CD4-positive, alpha-beta T cell treated with Interferon gamma for 1 hour (primary cell): Measurements from ENCODE around the gene MRGPRX1.
"Not testable (repeated sequence)": the region's sequence is repeated elsewhere in the genome, so short reads cannot be mapped to it uniquely, and the experiment has no call there.

Source experiments
- DNase-seq: peaks from one replicate; pipeline ENCODE4 v3.0.0-alpha.2; 2020

Gene MRGPRX1

DNA sequence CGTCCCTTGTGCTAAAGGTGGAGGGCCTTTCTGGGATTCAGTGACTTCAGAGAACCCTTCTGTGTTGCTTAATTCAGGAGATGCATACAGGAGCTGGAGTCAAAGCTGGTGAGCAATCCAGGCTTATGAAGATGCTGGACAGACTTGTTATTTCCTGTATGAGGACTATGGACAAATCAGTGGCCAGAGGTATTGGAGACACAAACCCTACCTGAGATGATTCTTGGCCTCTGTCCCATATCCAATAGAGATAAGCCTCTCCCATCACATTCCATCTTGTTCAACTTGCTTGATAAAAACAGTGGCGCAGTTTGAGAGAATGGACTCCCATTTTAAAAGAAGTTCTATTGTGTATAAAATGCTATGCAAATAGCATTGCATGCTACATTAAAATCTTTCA, at the start of gene MRGPRX1:
Gene MRGPRX1, minus strand, starts transcription at position 101 of the 400 bp plus-strand sequence. CDS start 4,630 bp downstream, outside the sequence.
- no peak for DNase-seq

DNA sequence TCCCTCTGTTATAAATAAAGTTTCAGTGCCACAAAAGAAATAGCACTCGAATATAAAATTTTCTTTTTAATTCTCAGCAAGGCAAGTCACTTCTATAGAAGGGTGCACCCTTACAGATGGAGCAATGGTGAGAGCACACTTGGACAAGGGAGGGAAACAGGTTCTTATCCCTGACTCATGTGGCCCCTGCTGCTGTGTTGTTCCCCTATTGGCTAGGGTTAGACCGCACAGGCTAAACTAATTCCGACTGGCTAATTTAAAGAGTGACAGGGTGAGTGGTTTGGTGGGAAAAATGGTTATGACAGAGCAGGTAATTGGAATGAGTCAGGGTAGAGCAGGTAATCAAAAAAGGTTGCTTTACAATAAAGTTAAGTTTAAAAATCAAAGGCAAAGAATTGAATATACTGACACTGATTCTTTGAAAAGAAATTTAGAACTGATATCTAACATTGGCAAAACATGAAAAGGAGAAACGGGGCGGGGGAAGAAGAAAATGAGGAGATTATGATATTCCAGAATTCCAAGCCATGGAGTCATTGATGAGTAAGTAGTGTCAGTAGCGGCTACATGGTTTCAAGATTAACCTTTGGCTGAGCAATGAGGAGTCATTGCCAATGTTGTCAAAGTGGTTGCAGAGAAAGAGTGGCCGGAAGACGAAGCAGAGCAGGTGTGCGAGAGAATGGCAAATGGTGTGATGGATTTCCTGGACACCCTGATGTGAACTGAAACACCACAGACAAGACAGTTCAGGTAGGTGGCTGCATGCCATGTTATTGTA, 48.4 kb upstream of the MRGPRX1 start:
- DNase-seq: no peak

DNA sequence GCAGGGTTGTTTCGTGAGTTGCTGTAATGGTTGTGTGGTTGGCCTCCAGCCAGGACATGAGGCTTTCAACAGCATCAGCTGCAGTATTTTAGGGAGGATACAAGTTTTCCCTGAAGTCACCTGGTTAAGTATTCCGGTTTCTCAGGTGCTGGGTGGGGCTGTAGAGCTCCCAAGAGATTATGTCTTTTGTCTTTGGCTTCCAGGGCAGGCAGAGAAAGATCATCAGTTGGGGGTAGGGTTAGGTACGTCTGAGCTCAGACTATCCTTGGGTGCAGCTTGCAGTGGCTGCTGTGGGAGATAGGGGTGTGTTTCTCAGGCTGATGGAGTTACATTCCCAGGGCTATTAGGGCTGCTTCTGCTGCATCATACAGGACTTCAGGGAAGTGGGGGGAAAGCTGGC, 47.5 kb upstream of the MRGPRX1 start:
- DNase-seq: no peak

DNA sequence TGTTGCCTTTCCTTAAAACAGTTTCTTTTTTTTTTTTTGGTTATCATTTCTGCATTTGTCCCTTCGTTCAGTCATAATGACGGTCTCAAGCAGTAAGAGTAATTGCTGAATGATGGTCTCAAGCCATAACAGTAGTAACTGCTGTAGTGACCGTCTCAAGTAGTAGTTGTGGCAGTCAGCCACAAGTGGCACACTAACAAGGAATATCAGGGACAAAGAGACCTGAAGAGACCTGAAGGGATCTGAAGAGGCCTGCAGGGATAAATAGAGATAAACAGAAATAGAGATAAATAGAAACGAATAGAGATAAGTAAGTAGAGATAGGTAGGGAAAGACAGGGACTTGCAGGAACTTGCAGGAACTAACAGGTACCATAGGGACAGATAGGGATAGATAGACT, 42.7 kb upstream of the MRGPRX1 start:
- no peak for DNase-seq

- no peak for DNase-seq
These were observed 35.0 kb upstream of the MRGPRX1 start for GRCh38 chr11:18974192-18974591.

GRCh38 chr11:18972336-18972735, 33.1 kb upstream of the MRGPRX1 start:
- DNase-seq: no peak

DNA sequence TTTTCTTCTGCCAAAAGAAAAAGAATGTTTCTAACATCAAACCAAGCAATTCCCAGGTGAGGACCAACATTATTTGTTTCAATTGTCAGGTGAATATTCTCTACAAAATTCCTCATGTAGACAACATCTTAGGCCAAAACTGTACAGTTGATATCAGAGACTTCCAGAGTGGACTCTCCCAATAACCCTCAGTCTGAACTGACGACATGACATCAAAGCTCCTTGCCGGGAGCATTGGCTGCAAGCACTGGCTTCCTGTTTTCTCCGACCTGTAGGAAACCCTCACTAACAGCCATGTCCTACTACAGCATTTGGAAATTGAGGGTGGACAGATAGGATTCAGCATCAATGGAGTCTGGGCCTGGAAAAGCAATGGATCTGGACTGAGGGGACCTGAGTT, 30.5 kb upstream of the MRGPRX1 start:
- DNase-seq: no peak

- DNase-seq: no peak
These were observed 19.2 kb upstream of the MRGPRX1 start for GRCh38 chr11:18958221-18958910.

GRCh38 chr11:18956630-18957029, 17.4 kb upstream of the MRGPRX1 start:
- no peak for DNase-seq

- no peak for DNase-seq
These were observed 3.1 kb downstream of the MRGPRX1 start for GRCh38 chr11:18936002-18936673.

DNA sequence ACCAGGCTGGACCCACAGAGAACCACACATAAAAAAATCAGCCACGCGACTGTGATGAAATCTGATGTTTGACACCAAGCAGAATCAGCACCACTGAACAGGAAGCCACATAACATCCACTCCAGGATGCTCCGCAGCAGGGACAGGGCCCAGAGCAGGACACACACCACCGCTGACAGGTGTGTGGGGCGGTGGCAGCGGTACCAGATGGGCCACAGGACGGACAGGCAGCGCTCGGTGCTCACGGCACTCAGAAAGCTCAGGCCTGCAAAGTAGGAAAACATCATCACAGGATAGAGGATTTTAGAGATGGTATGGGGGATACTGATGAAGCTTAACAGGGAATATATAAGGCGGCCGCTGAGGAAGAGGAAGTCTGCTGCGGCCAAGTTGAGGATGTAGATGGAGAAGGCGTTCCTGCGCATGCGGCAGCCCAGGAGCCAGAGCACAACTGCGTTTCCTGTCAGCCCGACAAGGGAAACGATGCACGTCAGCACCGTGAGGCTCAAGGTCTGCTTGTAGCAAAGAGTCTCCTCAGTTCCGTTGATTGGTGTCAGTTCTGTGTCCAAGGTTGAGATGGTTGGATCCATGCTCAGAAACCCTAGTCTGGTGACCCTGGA, 4.9 kb downstream of the MRGPRX1 start:
- DNase-seq: no peak

- no peak for DNase-seq
These were observed 11.5 kb downstream of the MRGPRX1 start for GRCh38 chr11:18927550-18928322.

DNA sequence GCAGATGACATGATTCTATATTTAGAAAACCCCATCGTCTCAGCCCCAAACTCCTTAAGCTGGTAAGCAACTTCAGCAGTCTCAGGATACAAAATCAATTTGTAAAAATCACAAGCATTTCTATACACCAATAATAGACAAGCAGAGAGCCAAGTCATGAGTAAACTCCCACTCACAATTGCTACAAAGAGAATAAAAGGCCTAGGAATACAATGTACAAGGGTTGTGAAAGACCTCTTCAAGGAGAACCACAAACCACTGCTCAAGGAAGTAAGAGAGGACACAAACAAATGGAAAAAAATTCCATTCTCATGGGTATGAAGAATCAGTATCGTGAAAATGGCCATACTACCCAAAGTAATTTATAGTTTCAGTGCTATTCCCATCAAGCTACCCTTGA, 13.8 kb downstream of the MRGPRX1 start:
- not testable (repeated sequence) for DNase-seq

DNA sequence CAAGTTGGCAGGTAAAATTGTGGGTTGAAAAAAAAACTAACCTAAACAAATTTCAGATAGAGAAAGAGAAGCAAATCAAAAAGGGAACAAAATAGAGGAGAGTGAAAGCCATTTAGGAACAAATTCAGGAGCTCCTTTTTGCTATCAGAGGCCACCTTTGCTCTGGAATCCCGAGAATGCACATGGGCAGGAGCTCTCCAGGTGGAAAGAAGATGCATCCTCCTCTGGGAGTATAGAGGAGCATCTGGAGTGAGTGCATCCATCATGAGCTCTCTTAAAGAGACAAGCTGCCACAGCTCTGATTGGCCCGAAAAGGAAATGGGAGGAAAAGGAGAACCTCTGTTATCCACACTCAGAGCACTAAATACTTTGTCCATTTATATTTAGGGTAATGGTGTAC, 26.3 kb downstream of the MRGPRX1 start:
- no peak for DNase-seq

GRCh38 chr11:18907391-18907790, 31.8 kb downstream of the MRGPRX1 start:
- no peak for DNase-seq

GRCh38 chr11:18900637-18901036, 38.6 kb downstream of the MRGPRX1 start:
- DNase-seq: not testable (repeated sequence)

- DNase-seq: not testable (repeated sequence)
These were observed 39.0 kb downstream of the MRGPRX1 start for GRCh38 chr11:18900151-18900611.

GRCh38 chr11:18891712-18892111, 47.5 kb downstream of the MRGPRX1 start:
- DNase-seq: not testable (repeated sequence)

DNA sequence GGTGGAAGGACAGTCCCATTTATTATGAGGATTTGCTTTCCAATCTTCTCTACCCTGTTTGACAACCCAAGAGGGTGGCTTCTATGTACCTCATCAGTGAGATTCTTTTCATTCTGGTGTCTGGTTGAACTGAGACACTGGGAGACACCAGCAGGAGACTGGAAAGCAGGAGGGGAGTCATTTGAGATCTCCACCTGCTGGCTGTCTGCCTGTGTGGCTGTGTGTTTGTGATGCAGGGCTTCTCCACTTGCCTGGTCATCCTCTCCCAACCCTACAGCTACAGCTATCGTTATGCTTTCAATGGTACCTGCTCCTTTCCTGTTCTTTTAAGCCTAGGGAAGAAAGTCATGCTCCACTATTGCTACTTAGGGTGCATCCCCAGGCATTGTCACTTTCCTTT, 48.6 kb downstream of the MRGPRX1 start:
- no peak for DNase-seq
